T-helper 17 cell (primary cell): ENCODE measurements around the gene GNPNAT1. TPM values are rescaled to one million over a fixed set of nuclear protein-coding genes. Genes with fewer than 3 reads are reported as not detected.
A peak's percentile ranks its signal among the peaks of the same experiment; 100 is the strongest.
"Not testable (repeated sequence)": the region's sequence is repeated elsewhere in the genome, so short reads cannot be mapped to it uniquely, and the experiment has no call there.

Source experiments
- ATAC-seq: fragments of 150-1000 bp; cut with Tn5 transposase; 2 replicates; pipeline ENCODE4 v1.10.0; 2021; ENCODE audit warnings: mild to moderate bottlenecking, moderate library complexity
- DNase-seq, 3 donors: peaks; one replicate each; pipeline versions ENCODE4 v3.0.0 to v3.0.0-alpha.2; 2020 to 2021
- H3K9me3 ChIP-seq: one replicate; pipeline ENCODE4 v1.7.0; 2013; ENCODE audit warnings: low read length, mild to moderate bottlenecking; ENCODE audit not compliant: control insufficient read depth, poor library complexity, severe bottlenecking
- H3K27ac Mint-ChIP-seq: one replicate; pipeline ENCODE4 v1.8.0; 2022; ENCODE audit warnings: mild to moderate bottlenecking, moderate library complexity, mixed read lengths
- H3K27me3 Mint-ChIP-seq: one replicate; pipeline ENCODE4 v1.8.0; 2022; ENCODE audit warnings: mixed read lengths
- H3K36me3 Mint-ChIP-seq: one replicate; pipeline ENCODE4 v1.8.0; 2022; ENCODE audit warnings: low read depth, mixed read lengths
- H3K4me1 Mint-ChIP-seq: one replicate; pipeline ENCODE4 v1.8.0; 2022; ENCODE audit warnings: mild to moderate bottlenecking, mixed read lengths
- H3K4me3 Mint-ChIP-seq: one replicate; pipeline ENCODE4 v1.8.0; 2022; ENCODE audit warnings: mild to moderate bottlenecking, moderate library complexity, mixed read lengths
- total RNA-seq, 4 donors: library from RNA in 2 of 4; stranded (reverse) in 2 of 4; gene quantifications; one replicate each; pipeline ENCODE4 v1.2.3 and lab custom pipeline; 2022 to 2026

Gene GNPNAT1
- total RNA-seq, 2 donors from 2014 or later: 7.0 to 7.8 TPM

GRCh38 chr14:52730709-52731111 is 60.7 kb downstream of the GNPNAT1 start:
- H3K9me3 ChIP-seq: no peaks in the 10 kb centered on the region
- Mint-ChIP-seq H3K4me3 (peak overlapping the region; percentile 92), H3K36me3 (peaks cover 5% of the 10 kb centered on the region), H3K4me1 (peaks cover 29% of the 10 kb centered on the region), H3K27ac (peak overlapping the region; percentile 88), H3K27me3 (no peaks in the 10 kb centered on the region)
- no peak for ATAC-seq
- DNase-seq: no peak

- H3K27me3 Mint-ChIP-seq: no peaks in the 10 kb centered on the region
- peaks cover 5% of the 10 kb centered on the region for H3K36me3 Mint-ChIP-seq
- peak within 1 kb of the TSS; percentile 92 for H3K4me3 Mint-ChIP-seq
- peak within 1 kb of the TSS; percentile 88 for H3K27ac Mint-ChIP-seq
- DNase-seq (peak; percentile 96 to 99 (median 99)), ATAC-seq (peak; percentile 96)
- H3K9me3 ChIP-seq: no peaks in the 10 kb centered on the region
- peaks cover 27% of the 10 kb centered on the region for H3K4me1 Mint-ChIP-seq
These were observed 61.3 kb downstream of the GNPNAT1 start, which contains the start of gene STYX for GRCh38 chr14:52729925-52730708. Gene STYX (plus strand): TSS chr14:52730166. CDS start chr14:52730475, 309 bp downstream.

GRCh38 chr14:52729585-52729924 is 61.9 kb downstream of the GNPNAT1 start:
- peak overlapping the region; percentile 88 for H3K27ac Mint-ChIP-seq
- H3K9me3 ChIP-seq: no peaks in the 10 kb centered on the region
- no peak for ATAC-seq
- H3K27me3 Mint-ChIP-seq: no peaks in the 10 kb centered on the region
- peak overlapping the region; percentile 92 for H3K4me3 Mint-ChIP-seq
- no peak for DNase-seq
- H3K4me1 Mint-ChIP-seq: peaks cover 26% of the 10 kb centered on the region
- H3K36me3 Mint-ChIP-seq: peaks cover 5% of the 10 kb centered on the region

GRCh38 chr14:52729035-52729434 is 62.4 kb downstream of the GNPNAT1 start:
- H3K27me3 Mint-ChIP-seq, DNase-seq, ATAC-seq, H3K36me3 Mint-ChIP-seq, H3K9me3 ChIP-seq: not testable (repeated sequence)
- Mint-ChIP-seq H3K4me1 (peaks cover 22% of the 10 kb centered on the region), H3K27ac (peak overlapping the region; percentile 88), H3K4me3 (peak overlapping the region; percentile 62)

- H3K27me3 Mint-ChIP-seq, ATAC-seq, H3K4me3 Mint-ChIP-seq, H3K27ac Mint-ChIP-seq, H3K36me3 Mint-ChIP-seq, H3K9me3 ChIP-seq, DNase-seq: not testable (repeated sequence)
- peaks cover 24% of the 10 kb centered on the region for H3K4me1 Mint-ChIP-seq
These were observed 63.9 kb downstream of the GNPNAT1 start for GRCh38 chr14:52727509-52727908.

Other genes with a start within 250 kb of the GNPNAT1 start
- gene TXNDC16, start 239.1 kb downstream of the GNPNAT1 start, total RNA-seq: 10 to 100 TPM in 1 of 2 donors, 1 to 10 TPM in 1; 9.4 to 13.7 TPM
- under 1 TPM; 0.37 to 0.70 TPM for gene GPR137C, start 238.8 kb downstream of the GNPNAT1 start, total RNA-seq
- 10 to 100 TPM; 90.6 to 92.6 TPM for gene ERO1A, start 96.0 kb downstream of the GNPNAT1 start, total RNA-seq
- 100 to 1,000 TPM; 110 to 117 TPM for gene PSMC6, start 84.4 kb downstream of the GNPNAT1 start, total RNA-seq
- gene STYX, start 61.4 kb downstream of the GNPNAT1 start, total RNA-seq: 10 to 100 TPM; 27.8 to 30.7 TPM
- 1 to 10 TPM in 1 of 2 donors, under 1 TPM in 1; 0.78 to 3.6 TPM for gene FERMT2, start 159.4 kb upstream of the GNPNAT1 start, total RNA-seq